COR-L47 (cell line): ENCODE data around the gene CYP26C1.

Experiments used
- DNase-seq: peaks from one replicate; lab custom pipeline; 2025; lab: John Stamatoyannopoulos, UW

Gene CYP26C1

GRCh38 chr10:93063977-93064660 is 3.5 kb downstream of the CYP26C1 start:
- no peak for DNase-seq

- DNase-seq, result no peak
Observed at GRCh38 chr10:93064874-93065660, 4.5 kb downstream of the CYP26C1 start.

- DNase-seq, result no peak
Observed at GRCh38 chr10:93065675-93066543, 5.3 kb downstream of the CYP26C1 start.

GRCh38 chr10:93066544-93066913 is 5.9 kb downstream of the CYP26C1 start:
- no peak for DNase-seq

GRCh38 chr10:93067443-93068365 is 7.1 kb downstream of the CYP26C1 start:
- no peak for DNase-seq

- DNase-seq, result peak; percentile 24
Observed at GRCh38 chr10:93068411-93069244, 8.0 kb downstream of the CYP26C1 start.

GRCh38 chr10:93069245-93069561 is 8.6 kb downstream of the CYP26C1 start:
- DNase-seq, result no peak

- DNase-seq, result no peak
Observed at GRCh38 chr10:93070378-93071176, 10.0 kb downstream of the CYP26C1 start.

GRCh38 chr10:93071177-93071472 is 10.5 kb downstream of the CYP26C1 start:
- DNase-seq, result no peak

- no peak for DNase-seq
Observed at GRCh38 chr10:93071674-93072224, 11.2 kb downstream of the CYP26C1 start.

GRCh38 chr10:93072225-93072712 is 11.7 kb downstream of the CYP26C1 start:
- peak; percentile 25 for DNase-seq

- DNase-seq, result no peak
Observed at GRCh38 chr10:93072713-93073538, 12.3 kb downstream of the CYP26C1 start.

- DNase-seq, result no peak
Observed at GRCh38 chr10:93073539-93074146, 13.0 kb downstream of the CYP26C1 start, which contains the start of gene CYP26A1. Gene CYP26A1 (plus strand): TSS chr10:93073893. CDS start chr10:93073935, 42 bp downstream.

GRCh38 chr10:93074147-93074596 is 13.6 kb downstream of the CYP26C1 start:
- DNase-seq, result no peak

- DNase-seq, result no peak
Observed at GRCh38 chr10:93074597-93075368, 14.2 kb downstream of the CYP26C1 start.

GRCh38 chr10:93075369-93076221 is 15.0 kb downstream of the CYP26C1 start:
- no peak for DNase-seq
